ENCODE measurements around the gene CUL4A. TPM values are rescaled to one million over a fixed set of nuclear protein-coding genes. Genes with fewer than 3 reads are reported as not detected.
"Not testable (repeated sequence)": the region's sequence is repeated elsewhere in the genome, so short reads cannot be mapped to it uniquely, and the experiment has no call there.

Gene CUL4A
- total RNA-seq, 1 donor from 2014 or later: 95.1 TPM

DNA sequence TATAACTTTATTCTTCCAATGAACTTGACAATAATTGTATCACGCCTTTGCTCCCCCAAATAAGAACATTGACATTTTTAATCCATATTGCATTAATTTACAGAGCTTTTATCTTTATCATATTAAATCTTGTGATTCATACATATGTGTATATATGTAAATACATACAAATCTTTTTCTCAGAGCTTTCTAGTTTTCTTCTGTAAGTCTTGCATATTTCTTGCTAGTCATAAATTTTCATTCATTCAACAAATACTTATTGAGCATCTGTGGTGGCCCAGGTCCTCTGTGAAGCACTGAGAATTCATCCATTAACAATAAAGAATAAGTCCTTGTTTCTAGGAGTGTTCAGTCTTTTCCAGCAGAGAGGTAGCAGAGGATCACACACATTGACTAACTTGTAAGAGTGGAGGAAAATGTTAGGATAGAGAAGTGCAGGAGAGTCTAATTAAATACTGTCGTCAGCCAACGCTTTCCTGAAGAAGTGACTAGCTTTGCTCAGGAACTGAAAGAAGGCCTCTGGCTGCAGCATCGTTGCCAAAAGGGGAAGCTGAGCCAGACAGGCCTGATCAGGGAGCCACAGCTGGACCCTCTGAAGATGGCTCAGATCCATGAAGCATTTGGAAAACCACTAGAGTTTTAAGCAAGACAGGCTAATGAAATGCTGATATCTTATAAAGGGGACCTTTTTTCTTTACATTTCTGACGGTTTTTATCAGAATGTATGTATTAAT is 49.1 kb downstream of the CUL4A start:
- no peak overlapping the region for H3K4me3 ChIP-seq
- H3K9me3 ChIP-seq (ENCODE audit: low read depth): no peaks in the 10 kb centered on the region
- Mint-ChIP-seq H3K27ac (no peak overlapping the region), H3K36me3 (peaks cover 36% of the 10 kb centered on the region), H3K4me3 (no peak overlapping the region), H3K27me3 (ENCODE audit: insufficient read depth, low read depth) (peaks cover 2% of the 10 kb centered on the region), H3K9me3 (no peaks in the 10 kb centered on the region), H3K4me1 (no peaks in the 10 kb centered on the region)
- H3K9ac ChIP-seq: no peak overlapping the region
- no peak for TF ChIP-seq EZH2phosphoT487 (IDR thresholded peaks at IDR 0.05)
- H3K27me3 ChIP-seq: no peaks in the 10 kb centered on the region
- DNase-seq (ENCODE audit: low spot score): no peak
- no peaks in the 10 kb centered on the region for H3F3A ChIP-seq (ENCODE audit: low read depth)
- no peak overlapping the region for H2AFZ ChIP-seq (replicated peaks)
- peaks cover 14% of the 10 kb centered on the region for H3K36me3 ChIP-seq
- H3K79me2 ChIP-seq (ENCODE audit: low read depth): no peaks in the 10 kb centered on the region
- no peak overlapping the region for H3K4me2 ChIP-seq
- H3K4me1 ChIP-seq: no peaks in the 10 kb centered on the region
- no peak overlapping the region for H3K27ac ChIP-seq
- H4K20me1 ChIP-seq (ENCODE audit: low read depth): no peaks in the 10 kb centered on the region

DNA sequence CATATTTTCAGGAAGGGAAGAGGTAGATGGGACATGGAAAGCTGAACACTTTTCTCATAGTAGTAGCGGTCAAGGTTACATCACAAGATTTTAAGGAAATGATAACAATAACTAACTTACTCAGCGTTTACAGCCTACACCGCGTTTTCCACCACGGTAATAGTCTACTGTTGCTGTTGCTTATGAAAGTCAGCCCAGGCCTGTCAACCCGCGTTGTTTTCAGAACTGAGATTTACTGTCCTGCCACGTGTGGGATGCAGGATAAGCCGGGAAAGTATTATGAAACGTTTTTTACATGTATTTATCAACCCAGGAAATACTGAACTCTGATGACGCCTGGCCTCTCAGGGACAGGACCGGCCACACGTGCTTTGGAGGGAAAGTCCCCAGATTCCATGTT is 51.6 kb downstream of the CUL4A start:
- Histone ChIP-seq H3K9me3 (ENCODE audit: low read depth) (no peaks in the 10 kb centered on the region), H2AFZ (replicated peaks) (no peak overlapping the region), H3K27me3 (no peaks in the 10 kb centered on the region), H3K4me3 (no peak overlapping the region), H3K36me3 (peaks cover 15% of the 10 kb centered on the region), H3K4me2 (no peak overlapping the region), H3K4me1 (no peaks in the 10 kb centered on the region), H3K79me2 (ENCODE audit: low read depth) (no peaks in the 10 kb centered on the region), H4K20me1 (ENCODE audit: low read depth) (no peaks in the 10 kb centered on the region), H3K27ac (no peak overlapping the region), H3K9ac (no peak overlapping the region), H3F3A (ENCODE audit: low read depth) (no peaks in the 10 kb centered on the region)
- Mint-ChIP-seq H3K4me3 (no peak overlapping the region), H3K9me3 (no peaks in the 10 kb centered on the region), H3K27ac (no peak overlapping the region), H3K36me3 (peaks cover 29% of the 10 kb centered on the region), H3K27me3 (ENCODE audit: insufficient read depth, low read depth) (peaks cover 2% of the 10 kb centered on the region), H3K4me1 (no peaks in the 10 kb centered on the region)
- TF ChIP-seq, protein P1, sequence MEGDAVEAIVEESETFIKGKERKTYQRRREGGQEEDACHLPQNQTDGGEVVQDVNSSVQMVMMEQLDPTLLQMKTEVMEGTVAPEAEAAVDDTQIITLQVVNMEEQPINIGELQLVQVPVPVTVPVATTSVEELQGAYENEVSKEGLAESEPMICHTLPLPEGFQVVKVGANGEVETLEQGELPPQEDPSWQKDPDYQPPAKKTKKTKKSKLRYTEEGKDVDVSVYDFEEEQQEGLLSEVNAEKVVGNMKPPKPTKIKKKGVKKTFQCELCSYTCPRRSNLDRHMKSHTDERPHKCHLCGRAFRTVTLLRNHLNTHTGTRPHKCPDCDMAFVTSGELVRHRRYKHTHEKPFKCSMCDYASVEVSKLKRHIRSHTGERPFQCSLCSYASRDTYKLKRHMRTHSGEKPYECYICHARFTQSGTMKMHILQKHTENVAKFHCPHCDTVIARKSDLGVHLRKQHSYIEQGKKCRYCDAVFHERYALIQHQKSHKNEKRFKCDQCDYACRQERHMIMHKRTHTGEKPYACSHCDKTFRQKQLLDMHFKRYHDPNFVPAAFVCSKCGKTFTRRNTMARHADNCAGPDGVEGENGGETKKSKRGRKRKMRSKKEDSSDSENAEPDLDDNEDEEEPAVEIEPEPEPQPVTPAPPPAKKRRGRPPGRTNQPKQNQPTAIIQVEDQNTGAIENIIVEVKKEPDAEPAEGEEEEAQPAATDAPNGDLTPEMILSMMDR (IDR thresholded peaks at IDR 0.05): no peak
- TF ChIP-seq EZH2 (IDR thresholded peaks at IDR 0.05) (no peak), EZH2phosphoT487 (IDR thresholded peaks at IDR 0.05) (no peak)
- no peak for DNase-seq (ENCODE audit: low spot score)

DNA sequence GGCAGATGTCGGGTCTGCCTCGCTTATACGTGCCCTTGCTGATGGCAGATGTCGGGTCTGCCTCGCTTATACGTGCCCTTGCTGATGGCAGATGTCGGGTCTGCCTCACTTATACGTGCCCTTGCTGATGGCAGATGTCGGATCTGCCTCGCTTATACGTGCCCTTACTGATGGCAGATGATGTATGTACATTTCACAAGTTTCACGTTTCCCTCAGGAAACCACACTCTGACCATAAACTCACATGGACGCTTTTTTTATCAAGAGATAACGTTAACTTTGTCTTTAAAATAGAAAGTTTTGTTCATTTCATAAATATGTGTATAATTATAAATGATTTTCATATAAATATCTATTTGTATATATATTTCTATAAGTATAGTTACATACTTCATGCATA is 53.6 kb downstream of the CUL4A start:
- peaks cover 24% of the 10 kb centered on the region for H3K36me3 Mint-ChIP-seq
- not testable (repeated sequence) for H3K4me3 Mint-ChIP-seq; H2AFZ ChIP-seq (replicated peaks); H3K9ac ChIP-seq; H3K27ac ChIP-seq; H3K4me1 Mint-ChIP-seq; H3K79me2 ChIP-seq (ENCODE audit: low read depth); H3K9me3 ChIP-seq (ENCODE audit: low read depth); H3K4me3 ChIP-seq; H3F3A ChIP-seq (ENCODE audit: low read depth); H3K4me2 ChIP-seq; H3K27ac Mint-ChIP-seq; H3K4me1 ChIP-seq; H3K9me3 Mint-ChIP-seq; DNase-seq (ENCODE audit: low spot score); H4K20me1 ChIP-seq (ENCODE audit: low read depth); H3K27me3 Mint-ChIP-seq (ENCODE audit: insufficient read depth, low read depth); H3K27me3 ChIP-seq
- peaks cover 11% of the 10 kb centered on the region for H3K36me3 ChIP-seq

DNA sequence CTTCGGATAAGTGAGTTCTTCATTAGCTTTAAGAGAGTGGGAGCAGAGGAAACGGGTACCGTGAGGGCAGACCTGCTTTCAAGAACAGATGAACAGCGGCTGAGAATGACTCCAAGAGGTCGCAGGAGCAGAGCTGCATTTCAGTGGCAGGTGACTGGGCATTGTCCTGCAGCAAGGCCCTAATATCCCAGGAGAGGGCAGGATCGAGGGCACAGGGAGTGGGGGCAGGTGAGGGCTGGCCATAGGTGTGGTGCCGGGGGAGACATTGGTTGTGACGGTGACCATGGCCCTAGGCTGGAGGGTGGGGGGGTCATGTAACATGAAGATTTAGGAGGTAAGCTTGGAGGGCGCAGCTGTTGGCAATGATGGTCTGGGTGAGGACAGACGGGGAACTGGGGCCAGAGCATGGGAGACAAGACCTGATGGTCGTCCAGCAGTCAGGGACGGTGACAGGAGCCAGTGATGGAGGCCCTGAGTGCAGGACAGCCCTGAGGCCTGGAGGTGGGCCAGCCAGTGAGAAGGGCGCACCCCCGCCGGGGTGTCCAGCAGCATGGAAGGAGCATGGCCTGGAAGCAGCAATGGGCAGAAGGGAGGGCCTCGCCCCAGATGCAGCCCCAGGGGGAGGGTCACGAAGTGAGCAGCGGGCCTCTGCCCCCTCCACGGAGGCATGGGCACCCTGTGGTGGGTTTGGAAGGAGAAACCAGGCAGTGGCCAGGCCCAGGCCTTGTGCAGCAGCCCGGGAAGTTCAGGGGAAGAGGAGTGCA is 58.4 kb downstream of the CUL4A start:
- H3K9ac ChIP-seq: no peak overlapping the region
- no peak overlapping the region for H3K27ac ChIP-seq
- H3K4me2 ChIP-seq: no peak overlapping the region
- H4K20me1 ChIP-seq (ENCODE audit: low read depth): no peaks in the 10 kb centered on the region
- no peaks in the 10 kb centered on the region for H3F3A ChIP-seq (ENCODE audit: low read depth)
- Mint-ChIP-seq H3K36me3 (peaks cover 11% of the 10 kb centered on the region), H3K27me3 (ENCODE audit: insufficient read depth, low read depth) (peaks cover 2% of the 10 kb centered on the region), H3K27ac (peak overlapping the region; percentile 93), H3K4me1 (no peaks in the 10 kb centered on the region), H3K4me3 (no peak overlapping the region), H3K9me3 (no peaks in the 10 kb centered on the region)
- no peak overlapping the region for H2AFZ ChIP-seq (replicated peaks)
- no peaks in the 10 kb centered on the region for H3K9me3 ChIP-seq (ENCODE audit: low read depth)
- H3K4me1 ChIP-seq: no peaks in the 10 kb centered on the region
- no peaks in the 10 kb centered on the region for H3K27me3 ChIP-seq
- no peak for DNase-seq (ENCODE audit: low spot score)
- TF ChIP-seq, protein P1 (IDR thresholded peaks at IDR 0.05): no peak
- TF ChIP-seq EZH2phosphoT487 (IDR thresholded peaks at IDR 0.05) (no peak), EZH2 (IDR thresholded peaks at IDR 0.05) (no peak)
- H3K79me2 ChIP-seq (ENCODE audit: low read depth): no peaks in the 10 kb centered on the region
- H3K4me3 ChIP-seq: no peak overlapping the region
- H3K36me3 ChIP-seq: peaks cover 4% of the 10 kb centered on the region

Data from neural progenitor cell (in vitro differentiated cells).